Measurements from ENCODE around the gene RRP12.

The RRP12 gene

GRCh38 chr10:97312897-97313296 lies 88.2 kb downstream of the RRP12 start:
- TF ChIP-seq EGR1 (IDR thresholded peaks at IDR 0.05): no peak
- no peak for TF ChIP-seq REST (IDR thresholded peaks at IDR 0.05; ENCODE audit: low read depth)
- TF ChIP-seq, protein P1, sequence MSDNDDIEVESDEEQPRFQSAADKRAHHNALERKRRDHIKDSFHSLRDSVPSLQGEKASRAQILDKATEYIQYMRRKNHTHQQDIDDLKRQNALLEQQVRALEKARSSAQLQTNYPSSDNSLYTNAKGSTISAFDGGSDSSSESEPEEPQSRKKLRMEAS (IDR thresholded peaks at IDR 0.05): no peak
- TF ChIP-seq YY1 (IDR thresholded peaks at IDR 0.05; ENCODE audit: low read depth): no peak
- TF ChIP-seq ZBTB7A (IDR thresholded peaks at IDR 0.05; ENCODE audit: low read depth): no peak

- TF ChIP-seq EP300 (IDR thresholded peaks at IDR 0.05; ENCODE audit: borderline replicate concordance): no peak
- TF ChIP-seq TCF12 (IDR thresholded peaks at IDR 0.05; ENCODE audit: low read depth): no peak
- no peak for TF ChIP-seq YY1 (IDR thresholded peaks at IDR 0.05; ENCODE audit: low read depth)
- TF ChIP-seq, protein P2, sequence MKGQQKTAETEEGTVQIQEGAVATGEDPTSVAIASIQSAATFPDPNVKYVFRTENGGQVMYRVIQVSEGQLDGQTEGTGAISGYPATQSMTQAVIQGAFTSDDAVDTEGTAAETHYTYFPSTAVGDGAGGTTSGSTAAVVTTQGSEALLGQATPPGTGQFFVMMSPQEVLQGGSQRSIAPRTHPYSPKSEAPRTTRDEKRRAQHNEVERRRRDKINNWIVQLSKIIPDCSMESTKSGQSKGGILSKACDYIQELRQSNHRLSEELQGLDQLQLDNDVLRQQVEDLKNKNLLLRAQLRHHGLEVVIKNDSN (IDR thresholded peaks at IDR 0.05): no peak
- TF ChIP-seq, protein P1 (IDR thresholded peaks at IDR 0.05): no peak
- no peak for TF ChIP-seq CREB1 (IDR thresholded peaks at IDR 0.05; ENCODE audit: low read depth)
- no peak for TF ChIP-seq CEBPB (IDR thresholded peaks at IDR 0.05)
- no peak for TF ChIP-seq TAF1 (IDR thresholded peaks at IDR 0.05; ENCODE audit: low read depth)
- no peak for TF ChIP-seq FOXM1 (IDR thresholded peaks at IDR 0.05; ENCODE audit: borderline replicate concordance, low read depth)
- TF ChIP-seq TEAD4 (IDR thresholded peaks at IDR 0.05): no peak
- TF ChIP-seq EGR1 (IDR thresholded peaks at IDR 0.05): no peak
- no peak for TF ChIP-seq ZBTB7A (IDR thresholded peaks at IDR 0.05; ENCODE audit: low read depth)
- no peak for TF ChIP-seq RAD21 (IDR thresholded peaks at IDR 0.05; ENCODE audit: low read depth)
- TF ChIP-seq REST (IDR thresholded peaks at IDR 0.05; ENCODE audit: low read depth): no peak
- TF ChIP-seq NFIC (IDR thresholded peaks at IDR 0.05): no peak
These were observed 90.0 kb downstream of the RRP12 start for GRCh38 chr10:97311111-97311626.

DNA sequence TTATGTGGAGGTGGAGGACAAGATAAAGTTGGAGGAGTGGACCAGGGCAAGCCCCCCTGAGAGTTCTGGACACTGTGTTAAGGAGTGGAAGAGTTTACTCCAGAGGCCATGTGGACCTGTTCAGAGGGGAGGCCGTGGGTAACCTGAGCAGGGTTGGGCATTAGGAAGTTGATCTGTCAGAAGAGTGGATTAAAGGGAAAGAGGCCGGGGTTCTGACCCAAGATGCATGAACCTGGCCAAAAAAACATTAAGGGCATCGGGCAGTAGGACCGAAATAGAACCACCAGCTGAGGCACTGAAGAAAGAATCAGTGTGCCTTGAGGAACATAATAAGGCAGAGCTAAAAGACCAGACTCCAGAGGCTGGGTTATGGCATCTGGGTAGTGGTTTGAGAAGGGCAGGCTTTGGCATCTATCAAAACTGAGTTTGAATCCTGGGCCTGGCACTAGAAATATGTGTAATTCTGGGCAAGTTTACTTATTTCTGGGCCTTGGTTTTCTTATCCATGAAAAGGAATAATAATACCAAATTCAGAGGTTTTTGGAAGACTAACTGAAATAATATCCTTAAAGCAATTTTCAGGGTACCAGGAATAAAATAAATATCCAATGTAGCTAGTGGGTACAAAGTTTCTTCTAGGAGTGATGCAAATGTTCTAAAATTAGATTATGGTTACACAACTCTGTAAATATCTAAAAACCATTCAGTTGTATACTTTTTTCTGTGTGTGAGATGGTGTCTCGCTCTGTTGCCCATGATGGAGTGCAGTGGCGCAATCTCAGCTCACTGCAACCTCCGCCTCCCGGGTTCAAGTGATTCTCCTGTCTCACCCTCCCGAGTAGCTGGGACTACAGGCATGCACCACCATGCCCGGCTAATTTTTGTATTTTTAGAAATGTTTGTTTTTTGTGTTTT lies 93.0 kb downstream of the RRP12 start:
- TF ChIP-seq EGR1 (IDR thresholded peaks at IDR 0.05) (no peak), TEAD4 (IDR thresholded peaks at IDR 0.05) (no peak), CEBPB (IDR thresholded peaks at IDR 0.05) (no peak), RAD21 (IDR thresholded peaks at IDR 0.05; ENCODE audit: low read depth) (no peak), ZBTB7A (IDR thresholded peaks at IDR 0.05; ENCODE audit: low read depth) (no peak), FOXM1 (IDR thresholded peaks at IDR 0.05; ENCODE audit: borderline replicate concordance, low read depth) (no peak), YY1 (IDR thresholded peaks at IDR 0.05; ENCODE audit: low read depth) (no peak), NFIC (IDR thresholded peaks at IDR 0.05) (no peak), TCF12 (IDR thresholded peaks at IDR 0.05; ENCODE audit: low read depth) (no peak), EP300 (IDR thresholded peaks at IDR 0.05; ENCODE audit: borderline replicate concordance) (no peak)
- TF ChIP-seq, protein P1 (IDR thresholded peaks at IDR 0.05): no peak

GRCh38 chr10:97307441-97307840 lies 93.7 kb downstream of the RRP12 start:
- TF ChIP-seq, protein P1 (IDR thresholded peaks at IDR 0.05): no peak
- TF ChIP-seq FOXM1 (IDR thresholded peaks at IDR 0.05; ENCODE audit: borderline replicate concordance, low read depth) (no peak), RAD21 (IDR thresholded peaks at IDR 0.05; ENCODE audit: low read depth) (no peak), EGR1 (IDR thresholded peaks at IDR 0.05) (no peak)
